IMR-90 (cell line): ENCODE data around the gene DDX41.

Experiments
- CEBPB ChIP-seq: IDR thresholded peaks from 2 replicates; pipeline ENCODE4 v1.6.1; 2012; ENCODE audit warnings: low read depth, low read length, improper control_type of control experiment
- CHD1 ChIP-seq: IDR thresholded peaks from 2 replicates; pipeline ENCODE4 v1.6.1; 2012; ENCODE audit warnings: low read depth, low read length, improper control_type of control experiment
- FOS ChIP-seq: fragments of 150-350 bp; IDR thresholded peaks from 2 replicates; pipeline ENCODE4 v1.6.1; 2016; ENCODE audit warnings: low read depth, low read length
- MAFK ChIP-seq: IDR thresholded peaks from 2 replicates; pipeline ENCODE4 v1.6.1; 2012; ENCODE audit warnings: low read depth, low read length, improper control_type of control experiment
- NFE2L2 ChIP-seq: fragments of 150-350 bp; IDR thresholded peaks from 2 replicates; pipeline ENCODE4 v1.6.1; 2016; ENCODE audit warnings: low read depth, mild to moderate bottlenecking, low read length
- POLR2A ChIP-seq: IDR thresholded peaks from 2 replicates; pipeline ENCODE4 v1.6.1; 2012; ENCODE audit warnings: mild to moderate bottlenecking, low read depth, low read length
- RAD21 ChIP-seq: IDR thresholded peaks from 2 replicates; pipeline ENCODE4 v1.6.1; 2012; ENCODE audit warnings: low read length, improper control_type of control experiment
- SMC3 ChIP-seq: fragments of 150-350 bp; IDR thresholded peaks from 2 replicates; pipeline ENCODE4 v1.6.1; 2016; ENCODE audit warnings: low read depth, mild to moderate bottlenecking, antibody characterized with exemption, low read length, moderate library complexity
- TF ChIP-seq, protein P1 (sequence below): conservative IDR thresholded peaks from 2 replicates; pipeline ENCODE4 v1.5.1; 2012; ENCODE audit warnings: mild to moderate bottlenecking, low read depth, low read length, improper control_type of control experiment

DNA sequence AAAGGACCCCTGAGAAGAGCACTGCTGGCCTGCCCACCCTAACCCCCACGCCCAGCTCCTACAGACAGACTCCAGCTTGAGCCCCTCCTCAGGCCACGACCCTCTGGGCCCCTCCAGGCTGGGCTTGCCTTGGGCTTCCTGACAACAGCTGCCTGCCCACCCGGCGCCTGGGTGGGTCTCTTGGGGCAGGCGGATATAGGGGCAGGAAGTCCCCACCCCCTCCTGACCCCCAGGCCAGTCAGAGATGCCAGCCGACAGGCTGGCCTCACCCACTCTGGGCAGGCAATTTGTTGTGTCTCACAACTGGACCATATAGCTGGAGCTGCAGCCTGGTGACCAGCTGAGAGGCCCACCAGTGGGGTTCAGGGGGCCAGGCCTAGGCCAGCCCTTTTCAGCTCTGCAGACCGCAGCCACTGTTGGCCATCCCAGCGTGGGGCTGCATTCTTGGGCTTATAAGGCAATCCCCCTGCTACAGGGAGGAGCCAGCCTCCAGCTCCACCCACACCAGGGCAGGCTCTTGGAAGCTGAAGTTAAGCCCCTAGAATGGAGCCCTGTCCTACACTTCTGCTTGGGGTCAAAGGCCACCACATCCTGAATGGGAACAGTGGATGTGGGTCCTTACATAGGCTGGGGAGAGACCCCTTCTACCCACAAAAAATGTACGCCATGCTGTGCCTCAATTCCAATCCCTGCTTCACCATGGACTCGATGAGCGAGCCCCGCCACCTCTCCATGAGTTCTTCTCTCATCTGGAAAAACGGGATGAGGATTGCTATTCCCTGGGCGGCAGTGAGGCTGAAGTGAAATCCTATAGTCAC, 21.3 kb downstream of the DDX41 start:
- TF ChIP-seq, protein P1, sequence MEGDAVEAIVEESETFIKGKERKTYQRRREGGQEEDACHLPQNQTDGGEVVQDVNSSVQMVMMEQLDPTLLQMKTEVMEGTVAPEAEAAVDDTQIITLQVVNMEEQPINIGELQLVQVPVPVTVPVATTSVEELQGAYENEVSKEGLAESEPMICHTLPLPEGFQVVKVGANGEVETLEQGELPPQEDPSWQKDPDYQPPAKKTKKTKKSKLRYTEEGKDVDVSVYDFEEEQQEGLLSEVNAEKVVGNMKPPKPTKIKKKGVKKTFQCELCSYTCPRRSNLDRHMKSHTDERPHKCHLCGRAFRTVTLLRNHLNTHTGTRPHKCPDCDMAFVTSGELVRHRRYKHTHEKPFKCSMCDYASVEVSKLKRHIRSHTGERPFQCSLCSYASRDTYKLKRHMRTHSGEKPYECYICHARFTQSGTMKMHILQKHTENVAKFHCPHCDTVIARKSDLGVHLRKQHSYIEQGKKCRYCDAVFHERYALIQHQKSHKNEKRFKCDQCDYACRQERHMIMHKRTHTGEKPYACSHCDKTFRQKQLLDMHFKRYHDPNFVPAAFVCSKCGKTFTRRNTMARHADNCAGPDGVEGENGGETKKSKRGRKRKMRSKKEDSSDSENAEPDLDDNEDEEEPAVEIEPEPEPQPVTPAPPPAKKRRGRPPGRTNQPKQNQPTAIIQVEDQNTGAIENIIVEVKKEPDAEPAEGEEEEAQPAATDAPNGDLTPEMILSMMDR, result no peak
- TF ChIP-seq NFE2L2, result no peak
- peak; percentile 76 for TF ChIP-seq POLR2A
- TF ChIP-seq FOS, result no peak
- TF ChIP-seq SMC3, result no peak
- 0 out of 2 replicates have a peak, but pooled peaks have one; percentile 2 for TF ChIP-seq CEBPB
- no peak for TF ChIP-seq MAFK
- no peak for TF ChIP-seq CHD1
- no peak for TF ChIP-seq RAD21
